Measurements from ENCODE around the gene KLHL8. TPM values are rescaled to one million over a fixed set of nuclear protein-coding genes. Genes with fewer than 3 reads are reported as not detected.

The KLHL8 gene
- total and polyA plus RNA-seq, 4 donors, result 2.9 to 14.4 (median 5.1) TPM

GRCh38 chr4:87209696-87210095, 10.7 kb downstream of the KLHL8 start (continued):
- TF ChIP-seq, protein P1, sequence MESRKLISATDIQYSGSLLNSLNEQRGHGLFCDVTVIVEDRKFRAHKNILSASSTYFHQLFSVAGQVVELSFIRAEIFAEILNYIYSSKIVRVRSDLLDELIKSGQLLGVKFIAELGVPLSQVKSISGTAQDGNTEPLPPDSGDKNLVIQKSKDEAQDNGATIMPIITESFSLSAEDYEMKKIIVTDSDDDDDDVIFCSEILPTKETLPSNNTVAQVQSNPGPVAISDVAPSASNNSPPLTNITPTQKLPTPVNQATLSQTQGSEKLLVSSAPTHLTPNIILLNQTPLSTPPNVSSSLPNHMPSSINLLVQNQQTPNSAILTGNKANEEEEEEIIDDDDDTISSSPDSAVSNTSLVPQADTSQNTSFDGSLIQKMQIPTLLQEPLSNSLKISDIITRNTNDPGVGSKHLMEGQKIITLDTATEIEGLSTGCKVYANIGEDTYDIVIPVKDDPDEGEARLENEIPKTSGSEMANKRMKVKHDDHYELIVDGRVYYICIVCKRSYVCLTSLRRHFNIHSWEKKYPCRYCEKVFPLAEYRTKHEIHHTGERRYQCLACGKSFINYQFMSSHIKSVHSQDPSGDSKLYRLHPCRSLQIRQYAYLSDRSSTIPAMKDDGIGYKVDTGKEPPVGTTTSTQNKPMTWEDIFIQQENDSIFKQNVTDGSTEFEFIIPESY (IDR thresholded peaks at IDR 0.05), result no peak

DNA sequence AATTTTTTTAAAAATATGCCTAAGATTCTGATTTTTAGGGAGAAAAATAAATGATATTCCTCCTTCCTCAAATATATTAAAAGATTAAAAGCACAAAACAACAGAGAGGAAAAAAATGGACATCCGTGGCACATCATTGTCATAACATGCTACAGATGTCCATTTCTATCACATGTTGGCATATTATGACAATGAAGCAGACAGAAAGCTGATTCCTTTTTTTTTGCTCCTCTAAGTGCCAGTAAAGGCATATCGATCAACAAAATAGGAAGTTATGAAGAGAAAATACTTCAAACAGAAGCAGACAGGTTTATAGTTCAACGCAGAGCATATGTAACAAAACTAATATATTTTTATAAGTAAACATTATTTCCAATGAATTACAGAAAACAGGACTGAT, 11.2 kb downstream of the KLHL8 start:
- H3K27me3 ChIP-seq (ENCODE audit: control insufficient read depth in 4 of 4, insufficient read depth in 4 of 4, low read length in 3 of 4), result no peaks in the 10 kb centered on the region
- no peak overlapping the region for H3K27ac ChIP-seq (ENCODE audit: low read depth in 1 of 2, low read length in 2 of 2)
- DNase-seq (ENCODE audit: low spot score), result no peak
- no peak for TF ChIP-seq CTCF (IDR thresholded peaks at IDR 0.05; ENCODE audit: low read depth, low read length, missing input control)
- H3K9me3 ChIP-seq (ENCODE audit: control insufficient read depth in 4 of 4, low read length in 3 of 4), result no peaks in the 10 kb centered on the region
- H3K9ac ChIP-seq (ENCODE audit: low read depth in 1 of 2, low read length in 2 of 2), result no peak overlapping the region
- WGBS, result 82% methylated on average over 3 of the region's 3 CpGs
- peaks cover 4 to 8% (median 6%) of the 10 kb centered on the region in 4 donors for H3K4me1 ChIP-seq (ENCODE audit: control insufficient read depth in 4 of 4, insufficient read depth in 4 of 4, low read length in 3 of 4)
- no peak overlapping the region for H3K4me3 ChIP-seq (ENCODE audit: low read depth in 1 of 3, low read length in 3 of 3)
- H3K36me3 ChIP-seq (ENCODE audit: control insufficient read depth in 4 of 4, insufficient read depth in 3 of 4, low read depth in 1 of 4, low read length in 3 of 4), result peaks cover 0 to 4% (median 0%) of the 10 kb centered on the region in 4 donors

GRCh38 chr4:87204559-87204958, 15.9 kb downstream of the KLHL8 start:
- 84% methylated on average over 1 of the region's 1 CpG for WGBS
- no peak for DNase-seq (ENCODE audit: low spot score)
- TF ChIP-seq TAF1 (conservative IDR thresholded peaks at IDR 0.05), result no peak
- no peak for TF ChIP-seq ATF3 (IDR thresholded peaks at IDR 0.05)
- no peak for TF ChIP-seq CTCF (IDR thresholded peaks at IDR 0.05; ENCODE audit: low read depth, low read length, missing input control)
- TF ChIP-seq SP1 (IDR thresholded peaks at IDR 0.05), result no peak
- TF ChIP-seq MAX (IDR thresholded peaks at IDR 0.05), result no peak

DNA sequence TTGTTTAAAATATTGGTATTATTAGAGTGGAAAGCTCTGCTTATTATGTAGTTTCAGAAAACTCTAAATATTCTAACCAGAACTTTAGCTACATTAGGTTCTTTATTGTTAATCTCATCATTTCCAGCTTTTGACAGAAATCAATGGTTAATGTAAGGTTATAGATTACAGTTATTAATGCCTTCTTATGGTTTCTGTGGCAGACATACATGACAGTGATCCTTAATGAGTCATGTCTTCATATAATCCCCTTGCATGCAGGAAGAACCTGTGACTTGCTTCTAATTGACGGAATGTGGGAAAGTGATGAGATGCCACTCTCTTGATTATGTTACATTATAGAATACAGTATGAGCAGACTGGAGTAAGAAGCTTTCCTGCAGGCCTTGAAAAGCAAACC, 23.5 kb downstream of the KLHL8 start:
- 100% methylated on average over 1 of the region's 1 CpG for WGBS
- Histone ChIP-seq H3K9me3 (ENCODE audit: control insufficient read depth in 4 of 4, low read length in 3 of 4) (no peaks in the 10 kb centered on the region), H3K27ac (ENCODE audit: low read depth in 1 of 2, low read length in 2 of 2) (no peak overlapping the region), H3K36me3 (ENCODE audit: control insufficient read depth in 4 of 4, insufficient read depth in 3 of 4, low read depth in 1 of 4, low read length in 3 of 4) (no peaks in the 10 kb centered on the region), H3K4me1 (ENCODE audit: control insufficient read depth in 4 of 4, insufficient read depth in 4 of 4, low read length in 3 of 4) (no peaks in the 10 kb centered on the region), H3K27me3 (ENCODE audit: control insufficient read depth in 4 of 4, insufficient read depth in 4 of 4, low read length in 3 of 4) (no peaks in the 10 kb centered on the region), H3K4me3 (ENCODE audit: low read depth in 1 of 3, low read length in 3 of 3) (no peak overlapping the region), H3K9ac (ENCODE audit: low read depth in 1 of 2, low read length in 2 of 2) (no peak overlapping the region)
- TF ChIP-seq YY1 (IDR thresholded peaks at IDR 0.05) (no peak), EGR1 (IDR thresholded peaks at IDR 0.05; ENCODE audit: low read depth in 2 of 2) (no peak), MAX (IDR thresholded peaks at IDR 0.05) (no peak), FOXA2 (IDR thresholded peaks at IDR 0.05) (no peak), GABPA (IDR thresholded peaks at IDR 0.05 in 1 of 2, conservative IDR thresholded peaks at IDR 0.05 in 1 of 2) (no peak), SP1 (IDR thresholded peaks at IDR 0.05) (no peak), RAD21 (IDR thresholded peaks at IDR 0.05) (no peak), HNF4A (conservative IDR thresholded peaks at IDR 0.05) (no peak), RXRA (IDR thresholded peaks at IDR 0.05) (no peak), TAF1 (conservative IDR thresholded peaks at IDR 0.05) (no peak), NR2F2 (IDR thresholded peaks at IDR 0.05) (no peak)
- TF ChIP-seq, protein P1 (IDR thresholded peaks at IDR 0.05), result no peak
- no peak for DNase-seq (ENCODE audit: low spot score)

More at GRCh38 chr4:87204559-87204958, 15.9 kb downstream of the KLHL8 start:
- Histone ChIP-seq H3K9me3 (ENCODE audit: control insufficient read depth in 4 of 4, low read length in 3 of 4) (no peaks in the 10 kb centered on the region), H3K27ac (ENCODE audit: low read depth in 1 of 2, low read length in 2 of 2) (no peak overlapping the region), H3K9ac (ENCODE audit: low read depth in 1 of 2, low read length in 2 of 2) (no peak overlapping the region), H3K4me3 (ENCODE audit: low read depth in 1 of 3, low read length in 3 of 3) (no peak overlapping the region), H3K36me3 (ENCODE audit: control insufficient read depth in 4 of 4, insufficient read depth in 3 of 4, low read depth in 1 of 4, low read length in 3 of 4) (peaks cover 0 to 4% (median 0%) of the 10 kb centered on the region in 4 donors), H3K27me3 (ENCODE audit: control insufficient read depth in 4 of 4, insufficient read depth in 4 of 4, low read length in 3 of 4) (no peaks in the 10 kb centered on the region), H3K4me1 (ENCODE audit: control insufficient read depth in 4 of 4, insufficient read depth in 4 of 4, low read length in 3 of 4) (no peaks in the 10 kb centered on the region)
